ENCODE measurements around the gene LRP5. TPM values are rescaled to one million over a fixed set of nuclear protein-coding genes. Genes with fewer than 3 reads are reported as not detected.

LRP5 gene
- total RNA-seq, 1 donor from 2014 or later = 38.7 TPM

GRCh38 chr11:68303083-68303482 lies 9.3 kb upstream of the LRP5 start:
- no peaks in the 10 kb centered on the region for H3K36me3 Mint-ChIP-seq (ENCODE audit: low read depth)
- no peaks in the 10 kb centered on the region for H3K9me3 Mint-ChIP-seq (ENCODE audit: low read depth)
- no peak overlapping the region for H3K4me3 Mint-ChIP-seq (ENCODE audit: unreplicated experiment)
- H3K27me3 Mint-ChIP-seq (ENCODE audit: low read depth) = no peaks in the 10 kb centered on the region
- H3K4me1 Mint-ChIP-seq (ENCODE audit: low read depth) = peaks cover 4% of the 10 kb centered on the region
- no peak for DNase-seq (ENCODE audit: low spot score)
- no peak for TF ChIP-seq CTCF (IDR thresholded peaks at IDR 0.05)
- H3K27ac Mint-ChIP-seq (ENCODE audit: unreplicated experiment) = no peak overlapping the region

GRCh38 chr11:68303982-68304780 lies 8.2 kb upstream of the LRP5 start:
- H3K27me3 Mint-ChIP-seq (ENCODE audit: low read depth) = no peaks in the 10 kb centered on the region
- peak; percentile 35 for DNase-seq (ENCODE audit: low spot score)
- H3K36me3 Mint-ChIP-seq (ENCODE audit: low read depth) = no peaks in the 10 kb centered on the region
- no peak for TF ChIP-seq CTCF (IDR thresholded peaks at IDR 0.05)
- peaks cover 4% of the 10 kb centered on the region for H3K4me1 Mint-ChIP-seq (ENCODE audit: low read depth)
- no peak overlapping the region for H3K4me3 Mint-ChIP-seq (ENCODE audit: unreplicated experiment)
- H3K9me3 Mint-ChIP-seq (ENCODE audit: low read depth) = no peaks in the 10 kb centered on the region
- H3K27ac Mint-ChIP-seq (ENCODE audit: unreplicated experiment) = no peak overlapping the region

- peaks cover 4% of the 10 kb centered on the region for H3K4me1 Mint-ChIP-seq (ENCODE audit: low read depth)
- no peak for TF ChIP-seq CTCF (IDR thresholded peaks at IDR 0.05)
- no peak overlapping the region for H3K4me3 Mint-ChIP-seq (ENCODE audit: unreplicated experiment)
- no peaks in the 10 kb centered on the region for H3K9me3 Mint-ChIP-seq (ENCODE audit: low read depth)
- no peak overlapping the region for H3K27ac Mint-ChIP-seq (ENCODE audit: unreplicated experiment)
- H3K36me3 Mint-ChIP-seq (ENCODE audit: low read depth) = no peaks in the 10 kb centered on the region
- H3K27me3 Mint-ChIP-seq (ENCODE audit: low read depth) = no peaks in the 10 kb centered on the region
- peak; percentile 14 for DNase-seq (ENCODE audit: low spot score)
These were observed 5.8 kb upstream of the LRP5 start for GRCh38 chr11:68306636-68307035.

- H3K4me1 Mint-ChIP-seq (ENCODE audit: low read depth) = no peaks in the 10 kb centered on the region
- H3K36me3 Mint-ChIP-seq (ENCODE audit: low read depth) = no peaks in the 10 kb centered on the region
- no peak overlapping the region for H3K27ac Mint-ChIP-seq (ENCODE audit: unreplicated experiment)
- no peaks in the 10 kb centered on the region for H3K27me3 Mint-ChIP-seq (ENCODE audit: low read depth)
- no peak for DNase-seq (ENCODE audit: low spot score)
- no peak for TF ChIP-seq CTCF (IDR thresholded peaks at IDR 0.05)
- H3K9me3 Mint-ChIP-seq (ENCODE audit: low read depth) = no peaks in the 10 kb centered on the region
- H3K4me3 Mint-ChIP-seq (ENCODE audit: unreplicated experiment) = no peak overlapping the region
These were observed 4.3 kb upstream of the LRP5 start for GRCh38 chr11:68308068-68308467.

- TF ChIP-seq CTCF (IDR thresholded peaks at IDR 0.05) = no peak
- no peak overlapping the region for H3K27ac Mint-ChIP-seq (ENCODE audit: unreplicated experiment)
- peaks cover 15% of the 10 kb centered on the region for H3K4me1 Mint-ChIP-seq (ENCODE audit: low read depth)
- no peak for DNase-seq (ENCODE audit: low spot score)
- no peak overlapping the region for H3K4me3 Mint-ChIP-seq (ENCODE audit: unreplicated experiment)
- H3K27me3 Mint-ChIP-seq (ENCODE audit: low read depth) = no peaks in the 10 kb centered on the region
- H3K36me3 Mint-ChIP-seq (ENCODE audit: low read depth) = no peaks in the 10 kb centered on the region
- H3K9me3 Mint-ChIP-seq (ENCODE audit: low read depth) = no peaks in the 10 kb centered on the region
These were observed 2.7 kb upstream of the LRP5 start for GRCh38 chr11:68309621-68310185.

All from chondrocyte (in vitro differentiated cells).